Endodermal cell (in vitro differentiated cells): ENCODE results near the gene CDKN1B. TPM values are rescaled to one million over a fixed set of nuclear protein-coding genes. Genes with fewer than 3 reads are reported as not detected.
A peak's percentile ranks its signal among the peaks of the same experiment; 100 is the strongest.

Experiments
- DNase-seq: peaks from one replicate; pipeline ENCODE4 v3.0.0-alpha.2; 2017
- H3K27ac ChIP-seq: 2 replicates; pipeline ENCODE4 v1.5.1; 2013; ENCODE audit warnings: mild to moderate bottlenecking, low read depth, low read length, moderate library complexity
- H3K27me3 ChIP-seq: 2 replicates; pipeline ENCODE4 v1.6.1; 2013; ENCODE audit warnings: mild to moderate bottlenecking, low read length, moderate library complexity; ENCODE audit not compliant: insufficient read depth, control insufficient read depth, poor library complexity, severe bottlenecking
- H3K36me3 ChIP-seq: 2 replicates; pipeline ENCODE4 v1.7.0; 2013; ENCODE audit warnings: mild to moderate bottlenecking, low read length, moderate library complexity; ENCODE audit not compliant: control insufficient read depth, insufficient read depth
- H3K4me1 ChIP-seq: one replicate; pipeline ENCODE4 v1.7.0; 2013; ENCODE audit warnings: low read length; ENCODE audit not compliant: control insufficient read depth, insufficient read depth
- H3K4me3 ChIP-seq: 2 replicates; pipeline ENCODE4 v1.5.1; 2013; ENCODE audit warnings: mild to moderate bottlenecking, low read length, moderate library complexity
- H3K9ac ChIP-seq: 2 replicates; pipeline ENCODE4 v1.6.1; 2013; ENCODE audit warnings: mild to moderate bottlenecking, low read length, moderate library complexity; ENCODE audit not compliant: poor library complexity, severe bottlenecking; ENCODE audit errors: extremely low read depth
- H3K9me3 ChIP-seq: 2 replicates; pipeline ENCODE4 v1.6.1; 2013; ENCODE audit warnings: mild to moderate bottlenecking, low read length, moderate library complexity; ENCODE audit not compliant: control insufficient read depth
- H3K27ac Mint-ChIP-seq: 2 replicates; pipeline ENCODE4 v1.8.0; 2020; ENCODE audit warnings: mixed read lengths
- H3K27me3 Mint-ChIP-seq: 2 replicates; pipeline ENCODE4 v1.8.0; 2021; ENCODE audit warnings: mild to moderate bottlenecking, mixed read lengths; ENCODE audit not compliant: insufficient read depth
- H3K36me3 Mint-ChIP-seq: 2 replicates; pipeline ENCODE4 v1.8.0; 2020; ENCODE audit warnings: low read depth, mixed read lengths
- H3K4me1 Mint-ChIP-seq: 2 replicates; pipeline ENCODE4 v1.8.0; 2020; ENCODE audit warnings: mixed read lengths
- H3K4me3 Mint-ChIP-seq: 2 replicates; pipeline ENCODE4 v1.8.0; 2020; ENCODE audit warnings: mild to moderate bottlenecking, moderate library complexity, mixed read lengths
- H3K9me3 Mint-ChIP-seq: 2 replicates; pipeline ENCODE4 v1.8.0; 2020; ENCODE audit warnings: mild to moderate bottlenecking, mixed read lengths
- WGBS, 2 experiments: methylation state at CpG; one replicate each; pipeline versions ENCODE4 v1.1.5 to v1.1.7; 2013; ENCODE audit warnings: missing lambda C conversion rate in 2 of 2, mixed read lengths in 1 of 2; ENCODE audit not compliant: insufficient coverage in 1 of 2, insufficient read length in 1 of 2; 5-methylcytosine and 5-hydroxymethylcytosine counted together
- total RNA-seq, 2 donors: library from RNA; stranded (reverse); fragmentation: NEBNext Ultra II Directional in 1 of 2; extraction: Animal tissue kit (Norgen Biotek cat#: 25700) in 1 of 2; gene quantifications; 2 replicates in 1 of 2; 3 replicates in 1 of 2; pipeline ENCODE4 v1.2.1, GENCODE V29; 2021
- TF ChIP-seq, protein P1 (sequence below): fragments of 200-600 bp; sonication (generic); conservative IDR thresholded peaks from 2 replicates; pipeline ENCODE4 v1.5.0; 2021; ENCODE audit warnings: antibody characterized with exemption, mild to moderate bottlenecking

CDKN1B gene
- total RNA-seq, 2 donors from 2014 or later = 40.1 to 63.9 TPM

GRCh38 chr12:12671850-12672660, 45.1 kb upstream of the CDKN1B start:
- TF ChIP-seq, protein P1, sequence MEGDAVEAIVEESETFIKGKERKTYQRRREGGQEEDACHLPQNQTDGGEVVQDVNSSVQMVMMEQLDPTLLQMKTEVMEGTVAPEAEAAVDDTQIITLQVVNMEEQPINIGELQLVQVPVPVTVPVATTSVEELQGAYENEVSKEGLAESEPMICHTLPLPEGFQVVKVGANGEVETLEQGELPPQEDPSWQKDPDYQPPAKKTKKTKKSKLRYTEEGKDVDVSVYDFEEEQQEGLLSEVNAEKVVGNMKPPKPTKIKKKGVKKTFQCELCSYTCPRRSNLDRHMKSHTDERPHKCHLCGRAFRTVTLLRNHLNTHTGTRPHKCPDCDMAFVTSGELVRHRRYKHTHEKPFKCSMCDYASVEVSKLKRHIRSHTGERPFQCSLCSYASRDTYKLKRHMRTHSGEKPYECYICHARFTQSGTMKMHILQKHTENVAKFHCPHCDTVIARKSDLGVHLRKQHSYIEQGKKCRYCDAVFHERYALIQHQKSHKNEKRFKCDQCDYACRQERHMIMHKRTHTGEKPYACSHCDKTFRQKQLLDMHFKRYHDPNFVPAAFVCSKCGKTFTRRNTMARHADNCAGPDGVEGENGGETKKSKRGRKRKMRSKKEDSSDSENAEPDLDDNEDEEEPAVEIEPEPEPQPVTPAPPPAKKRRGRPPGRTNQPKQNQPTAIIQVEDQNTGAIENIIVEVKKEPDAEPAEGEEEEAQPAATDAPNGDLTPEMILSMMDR = no peak
- no peaks in the 10 kb centered on the region for H3K27me3 ChIP-seq
- no peaks in the 10 kb centered on the region for H3K36me3 ChIP-seq
- no peaks in the 10 kb centered on the region for H3K9me3 ChIP-seq
- H3K27me3 Mint-ChIP-seq = peaks cover 77% of the 10 kb centered on the region
- H3K4me3 Mint-ChIP-seq = no peak overlapping the region
- no peaks in the 10 kb centered on the region for H3K9me3 Mint-ChIP-seq
- 71 to 81% methylated on average over 4 to 8 of the region's 8 CpGs for WGBS, 2 experiments
- peaks cover 37% of the 10 kb centered on the region for H3K4me1 Mint-ChIP-seq
- no peaks in the 10 kb centered on the region for H3K36me3 Mint-ChIP-seq
- H3K4me1 ChIP-seq = peaks cover 18% of the 10 kb centered on the region
- DNase-seq = no peak
- H3K27ac ChIP-seq = no peak overlapping the region
- H3K4me3 ChIP-seq = no peak overlapping the region
- no peak overlapping the region for H3K27ac Mint-ChIP-seq
- no peak overlapping the region for H3K9ac ChIP-seq

DNA sequence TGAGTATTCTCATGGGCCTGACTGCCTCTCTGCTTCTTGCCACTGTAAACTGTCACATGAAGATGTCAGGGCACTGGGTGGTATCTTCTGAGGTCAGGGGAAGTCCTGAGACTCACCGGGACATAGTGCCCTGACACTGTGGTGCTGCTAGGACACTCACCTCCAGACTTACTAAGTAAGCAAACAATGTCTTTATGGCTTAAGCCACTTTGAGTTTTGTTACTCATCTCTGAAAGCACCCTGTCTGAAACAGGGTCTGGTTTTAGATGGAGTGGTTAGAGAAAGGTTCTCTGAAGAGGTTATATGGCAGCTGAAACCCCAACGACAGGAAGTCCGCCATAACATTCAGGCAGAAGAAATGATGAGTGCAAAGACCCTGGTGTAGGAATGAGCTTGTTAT, 43.9 kb upstream of the CDKN1B start:
- no peaks in the 10 kb centered on the region for H3K9me3 ChIP-seq
- H3K36me3 ChIP-seq = no peaks in the 10 kb centered on the region
- 98 to 100% methylated on average over 2 to 3 of the region's 3 CpGs for WGBS, 2 experiments
- H3K4me3 Mint-ChIP-seq = no peak overlapping the region
- H3K9me3 Mint-ChIP-seq = no peaks in the 10 kb centered on the region
- DNase-seq = no peak
- no peaks in the 10 kb centered on the region for H3K27me3 ChIP-seq
- H3K4me3 ChIP-seq = no peak overlapping the region
- H3K36me3 Mint-ChIP-seq = no peaks in the 10 kb centered on the region
- peaks cover 38% of the 10 kb centered on the region for H3K4me1 Mint-ChIP-seq
- H3K27ac ChIP-seq = no peak overlapping the region
- peaks cover 86% of the 10 kb centered on the region for H3K27me3 Mint-ChIP-seq
- H3K27ac Mint-ChIP-seq = no peak overlapping the region
- H3K9ac ChIP-seq = no peak overlapping the region
- H3K4me1 ChIP-seq = peaks cover 18% of the 10 kb centered on the region
- TF ChIP-seq, protein P1 = no peak

- Mint-ChIP-seq H3K27me3 (peaks cover 93% of the 10 kb centered on the region), H3K27ac (peak overlapping the region; percentile 44), H3K36me3 (no peaks in the 10 kb centered on the region), H3K9me3 (no peaks in the 10 kb centered on the region), H3K4me1 (peaks cover 47% of the 10 kb centered on the region), H3K4me3 (peak overlapping the region; percentile 3)
- 0 to 3% methylated on average over 2 to 3 of the region's 3 CpGs for WGBS, 2 experiments
- H3K4me3 ChIP-seq = peak overlapping the region; percentile 63
- no peaks in the 10 kb centered on the region for H3K9me3 ChIP-seq
- H3K4me1 ChIP-seq = peaks cover 23% of the 10 kb centered on the region
- H3K36me3 ChIP-seq = no peaks in the 10 kb centered on the region
- H3K9ac ChIP-seq = no peak overlapping the region
- TF ChIP-seq, protein P1 = no peak
- H3K27ac ChIP-seq = peak overlapping the region; percentile 18
- peak; percentile 74 for DNase-seq
- no peaks in the 10 kb centered on the region for H3K27me3 ChIP-seq
Measured at GRCh38 chr12:12676605-12677004, 40.6 kb upstream of the CDKN1B start.
